NCI-H1436 treated with DMSO at 0.1 percent for 48 hours (cell line): ENCODE measurements around the gene RNF19B.
A peak's percentile ranks its signal among the peaks of the same experiment; 100 is the strongest.
"Not testable (repeated sequence)": the region's sequence is repeated elsewhere in the genome, so short reads cannot be mapped to it uniquely, and the experiment has no call there.

Experiments used
- DNase-seq: peaks from one replicate; lab custom pipeline; 2025; lab: John Stamatoyannopoulos, UW

The RNF19B gene, protein sequence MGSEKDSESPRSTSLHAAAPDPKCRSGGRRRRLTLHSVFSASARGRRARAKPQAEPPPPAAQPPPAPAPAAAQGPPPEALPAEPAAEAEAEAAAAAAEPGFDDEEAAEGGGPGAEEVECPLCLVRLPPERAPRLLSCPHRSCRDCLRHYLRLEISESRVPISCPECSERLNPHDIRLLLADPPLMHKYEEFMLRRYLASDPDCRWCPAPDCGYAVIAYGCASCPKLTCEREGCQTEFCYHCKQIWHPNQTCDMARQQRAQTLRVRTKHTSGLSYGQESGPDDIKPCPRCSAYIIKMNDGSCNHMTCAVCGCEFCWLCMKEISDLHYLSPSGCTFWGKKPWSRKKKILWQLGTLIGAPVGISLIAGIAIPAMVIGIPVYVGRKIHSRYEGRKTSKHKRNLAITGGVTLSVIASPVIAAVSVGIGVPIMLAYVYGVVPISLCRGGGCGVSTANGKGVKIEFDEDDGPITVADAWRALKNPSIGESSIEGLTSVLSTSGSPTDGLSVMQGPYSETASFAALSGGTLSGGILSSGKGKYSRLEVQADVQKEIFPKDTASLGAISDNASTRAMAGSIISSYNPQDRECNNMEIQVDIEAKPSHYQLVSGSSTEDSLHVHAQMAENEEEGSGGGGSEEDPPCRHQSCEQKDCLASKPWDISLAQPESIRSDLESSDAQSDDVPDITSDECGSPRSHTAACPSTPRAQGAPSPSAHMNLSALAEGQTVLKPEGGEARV

DNA sequence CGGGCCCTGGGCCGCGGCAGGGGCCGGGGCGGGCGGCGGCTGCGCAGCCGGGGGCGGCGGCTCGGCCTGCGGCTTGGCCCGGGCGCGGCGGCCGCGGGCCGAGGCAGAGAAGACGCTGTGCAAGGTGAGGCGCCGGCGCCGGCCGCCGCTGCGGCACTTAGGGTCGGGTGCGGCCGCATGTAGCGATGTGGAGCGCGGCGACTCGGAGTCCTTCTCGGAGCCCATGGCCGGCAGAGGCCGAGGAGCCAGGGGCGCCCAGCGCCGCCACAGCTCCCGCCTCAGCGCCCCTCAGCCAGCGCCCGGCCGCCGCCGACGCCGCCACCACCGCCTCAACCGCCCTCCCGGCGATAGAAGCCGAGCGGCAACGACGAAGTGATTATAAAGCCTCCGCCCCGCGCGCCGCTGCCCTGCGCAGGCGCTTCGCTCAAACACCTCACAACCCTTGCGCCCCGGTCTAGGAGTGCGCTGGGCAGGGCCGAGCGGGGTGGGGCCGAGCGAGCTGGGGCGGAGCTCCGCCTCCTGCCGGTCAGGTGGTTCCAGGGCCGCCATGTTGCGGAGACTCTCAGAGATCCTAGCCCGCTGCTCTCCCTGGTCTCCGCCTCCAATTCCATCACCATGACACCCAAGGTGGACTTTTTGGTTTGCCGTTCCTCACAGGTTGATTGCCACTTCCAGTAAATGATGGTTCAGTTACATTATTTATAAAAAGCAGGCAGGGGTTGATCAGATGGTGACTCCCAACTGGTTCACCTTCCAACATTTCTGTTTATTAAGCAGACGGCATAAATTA, at the start of gene RNF19B:
Gene RNF19B (minus strand): TSS at position 349 of the 790 bp plus-strand sequence. CDS start 124 bp downstream, at position 225.
- peak; percentile 83 for DNase-seq

DNA sequence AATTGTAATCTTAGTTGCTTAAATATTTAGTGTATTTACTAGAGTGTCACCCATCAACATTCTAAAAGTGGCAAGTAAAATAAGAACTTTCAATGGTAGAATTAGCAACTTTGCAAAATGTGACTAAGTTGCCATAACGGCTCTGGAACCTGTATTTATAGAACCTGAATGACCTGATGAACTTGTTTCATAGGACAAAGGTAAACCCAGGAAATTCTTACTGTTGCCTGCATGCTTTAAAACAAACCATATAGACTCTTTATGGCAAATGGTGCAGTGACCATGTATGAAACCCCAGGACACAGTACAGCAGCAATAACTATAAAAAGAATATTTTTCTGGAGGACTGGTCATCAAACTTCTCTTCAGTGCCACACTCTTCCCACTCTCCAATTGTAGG, 49.2 kb upstream of the RNF19B start:
- no peak for DNase-seq

DNA sequence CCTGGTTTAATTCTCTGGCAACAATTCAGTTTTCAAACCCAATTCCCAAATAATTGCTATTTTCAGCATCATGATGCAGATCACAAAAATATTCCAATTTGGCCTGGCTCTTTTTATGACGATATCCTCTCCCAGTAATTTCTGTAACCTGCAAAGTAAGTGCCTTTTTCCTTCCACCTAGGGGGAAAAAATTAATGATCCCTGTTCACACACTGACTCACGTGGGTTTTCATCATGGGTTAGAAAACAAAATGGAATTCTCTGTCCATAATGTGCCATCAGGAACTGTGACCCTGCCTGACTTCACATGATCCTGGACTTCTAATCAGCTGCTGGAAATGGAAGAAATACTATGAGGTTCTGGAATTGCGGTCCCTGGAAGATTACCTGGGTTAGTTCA, 47.6 kb upstream of the RNF19B start:
- DNase-seq: no peak

DNA sequence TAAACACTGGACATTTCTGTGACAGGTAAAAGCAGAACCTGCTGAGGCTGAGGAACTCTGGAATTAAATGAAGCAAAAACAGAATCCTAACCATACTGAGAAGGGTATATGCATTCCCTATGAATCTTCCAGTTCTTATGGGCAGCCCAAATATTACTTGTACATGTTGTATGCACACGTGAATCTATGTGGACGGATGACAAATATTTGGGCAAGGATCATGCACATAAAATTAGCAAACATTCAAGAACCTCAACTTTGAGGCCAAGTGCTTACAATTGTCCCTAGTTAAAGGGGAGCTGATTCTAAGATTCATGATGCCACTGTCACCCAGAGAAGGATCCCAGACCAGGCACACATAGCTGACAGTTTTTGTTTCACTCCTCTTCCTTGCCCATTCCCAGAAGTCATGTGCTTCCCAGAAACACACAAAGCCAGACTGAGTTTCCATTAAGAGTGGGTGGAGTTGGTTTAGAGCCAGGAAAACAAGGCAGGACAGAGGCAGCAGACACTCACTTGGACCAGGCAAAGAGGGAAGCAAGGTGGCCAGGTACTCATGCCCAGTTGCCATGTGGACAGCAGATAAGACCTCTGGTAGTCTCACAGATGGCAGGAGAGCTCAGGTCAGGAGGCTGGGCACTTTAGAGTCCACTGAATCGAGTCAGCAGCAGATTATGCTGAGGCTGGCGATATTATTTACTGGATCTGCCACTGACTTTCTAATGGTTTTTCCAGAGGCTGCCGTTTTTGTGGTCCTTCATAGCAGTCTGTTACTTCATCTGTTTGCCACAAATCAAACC, 46.5 kb upstream of the RNF19B start:
- DNase-seq: no peak

DNA sequence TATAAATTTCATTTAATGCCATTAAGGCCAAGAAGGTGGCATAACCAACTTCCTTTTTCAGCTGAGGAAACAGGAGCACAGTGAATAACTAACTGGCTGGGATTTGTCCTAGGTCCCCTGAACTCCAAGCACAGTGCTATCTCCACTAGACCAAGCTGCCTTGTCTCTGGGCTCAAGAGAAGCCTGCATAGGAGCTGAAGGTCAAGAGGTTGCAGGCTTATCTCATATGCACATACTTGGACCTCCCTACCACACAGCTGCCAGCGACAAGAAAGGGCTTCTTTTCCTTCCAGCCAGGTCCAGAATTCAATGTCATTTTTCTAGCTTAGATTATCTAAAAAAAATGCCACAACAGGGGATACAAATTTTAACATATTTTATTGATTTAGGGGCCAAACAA, 45.0 kb upstream of the RNF19B start:
- DNase-seq: no peak

DNA sequence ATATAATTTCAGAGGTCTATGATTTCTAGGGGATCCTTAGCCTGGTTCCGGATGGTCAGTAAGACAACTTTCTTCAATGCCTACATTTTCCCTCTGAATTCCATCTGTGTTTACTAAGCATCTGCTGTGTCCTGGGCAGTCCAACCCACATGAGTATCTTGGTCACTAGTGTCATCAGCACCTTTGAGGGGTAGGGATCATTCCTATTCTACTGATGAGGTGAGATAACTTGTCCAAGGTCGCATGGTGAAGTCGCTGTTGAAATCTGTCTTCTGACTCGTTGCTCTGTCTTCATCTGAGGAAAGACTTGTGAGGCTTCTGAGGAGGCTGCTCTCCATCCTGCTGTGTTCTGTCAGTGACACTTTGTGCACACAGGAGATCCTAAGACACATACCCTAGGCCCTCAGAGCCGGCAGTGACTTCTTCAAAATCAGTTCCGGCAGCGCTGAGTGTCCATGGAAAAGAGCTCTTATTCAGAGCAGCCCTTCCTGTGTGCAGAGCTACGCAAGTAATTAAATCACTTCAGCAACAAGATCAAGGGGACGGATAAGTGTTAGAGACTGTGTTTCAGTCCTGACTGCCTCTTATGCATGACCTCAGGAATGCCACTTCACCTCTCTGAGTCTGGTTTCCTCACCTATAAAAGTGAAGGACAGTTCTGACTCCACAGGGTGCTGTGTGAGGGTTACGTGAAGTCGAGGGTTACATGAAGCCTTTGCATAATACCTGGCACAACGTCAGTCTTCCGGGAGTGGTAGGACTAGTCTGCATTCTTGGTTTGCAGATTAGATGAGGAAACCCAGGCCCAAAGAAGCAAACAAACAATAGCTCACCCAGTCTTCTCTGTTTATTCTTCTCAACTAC, 43.7 kb upstream of the RNF19B start:
- DNase-seq: no peak

DNA sequence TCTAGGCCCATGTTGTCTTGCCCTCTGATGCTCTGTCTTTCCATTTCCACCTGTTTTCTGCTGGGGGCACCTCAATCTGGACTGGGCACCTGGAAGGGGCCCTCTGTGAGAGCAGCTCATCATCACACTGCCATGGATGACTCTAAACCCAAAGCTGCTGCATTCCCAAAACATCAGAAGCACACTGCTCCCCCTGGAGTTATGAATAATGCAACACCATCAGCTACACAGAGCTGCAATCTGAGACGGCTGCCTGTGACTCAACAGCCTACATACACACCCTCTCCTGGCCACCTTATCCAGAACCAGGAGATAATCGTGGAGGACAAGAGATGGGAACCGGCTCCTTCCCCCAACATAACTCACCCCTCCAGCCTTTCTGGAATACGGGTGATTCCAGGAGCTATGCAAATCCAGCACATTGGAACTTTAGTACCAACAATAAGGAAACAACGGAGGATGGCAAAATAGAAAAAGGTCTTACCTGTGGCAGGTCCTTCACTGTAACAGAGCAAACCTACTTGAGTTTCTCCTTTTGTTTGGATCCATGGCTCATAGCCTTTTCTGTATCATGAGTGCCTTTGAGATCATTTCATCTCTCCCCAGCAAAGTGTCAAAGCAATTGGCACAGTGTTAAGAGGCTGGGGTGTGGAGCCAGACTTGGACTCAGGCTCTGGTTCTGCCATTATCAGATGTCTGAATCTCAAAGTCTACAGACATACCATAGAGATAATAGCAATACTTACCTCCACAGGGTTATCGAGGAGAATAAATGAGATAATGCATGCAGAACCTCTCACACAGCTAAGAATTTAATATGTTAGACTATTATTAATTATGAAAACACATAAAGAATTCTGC, 42.8 kb upstream of the RNF19B start:
- DNase-seq: peak; percentile 14

DNA sequence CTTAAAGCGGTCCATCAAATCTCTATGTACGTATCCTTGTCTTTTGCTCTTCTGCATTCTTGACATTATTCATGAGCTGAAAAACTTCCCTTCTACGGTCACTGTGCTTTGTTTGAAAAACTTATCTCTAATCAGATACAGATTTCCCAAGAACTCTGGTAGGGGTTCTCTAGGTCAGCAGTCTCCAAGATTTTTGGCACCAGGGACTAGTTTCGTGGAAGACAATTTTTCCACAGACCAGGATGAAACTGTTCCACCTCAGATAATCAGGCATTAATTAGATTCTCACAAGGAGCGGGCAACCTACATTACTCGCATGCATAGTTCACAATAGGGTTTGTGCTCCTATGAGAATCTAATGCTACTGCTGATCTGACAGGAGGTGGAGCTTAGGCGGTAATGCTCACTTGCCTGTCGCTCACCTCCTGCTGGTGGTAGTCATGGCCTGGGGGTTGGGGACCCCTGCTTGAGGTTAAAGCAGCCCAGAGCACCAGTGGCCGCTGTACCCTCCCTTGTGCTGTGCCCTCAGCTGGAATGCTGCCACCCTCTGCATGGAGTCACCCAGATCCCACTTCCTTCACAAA, 41.3 kb upstream of the RNF19B start:
- no peak for DNase-seq

DNA sequence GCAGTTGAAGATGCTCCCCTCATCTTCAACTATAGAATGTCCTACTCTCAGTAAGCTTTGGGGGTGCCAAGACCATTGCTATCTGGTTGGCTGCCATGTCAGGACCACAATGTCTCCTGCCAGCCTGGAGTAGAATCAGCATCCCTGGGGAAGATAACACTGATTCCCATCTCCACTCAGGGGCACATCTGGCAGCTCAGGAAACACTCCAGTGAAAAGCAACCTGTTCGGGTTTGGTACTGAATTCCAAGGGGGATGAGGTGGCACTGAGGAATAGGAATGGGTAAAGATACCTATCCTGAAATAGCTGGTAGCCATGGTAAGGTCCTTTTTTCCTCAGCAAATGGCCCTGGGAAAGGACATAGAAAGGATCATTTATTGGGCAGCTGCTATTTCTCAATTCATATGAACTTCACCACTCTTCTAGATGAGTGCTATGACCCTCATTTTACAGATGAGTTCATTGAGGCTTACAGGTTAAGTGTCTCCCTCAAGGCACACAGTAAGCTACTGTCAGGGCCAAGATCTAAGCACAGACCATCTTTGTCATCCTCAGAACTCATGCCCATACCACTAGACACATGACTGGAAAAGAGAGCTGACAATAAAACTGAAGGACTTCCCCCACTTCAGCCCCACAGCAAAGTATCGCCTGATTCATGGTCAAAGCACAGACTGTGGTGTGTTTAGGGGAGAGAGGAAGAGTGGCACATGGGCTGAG, 40.7 kb upstream of the RNF19B start:
- no peak for DNase-seq

DNA sequence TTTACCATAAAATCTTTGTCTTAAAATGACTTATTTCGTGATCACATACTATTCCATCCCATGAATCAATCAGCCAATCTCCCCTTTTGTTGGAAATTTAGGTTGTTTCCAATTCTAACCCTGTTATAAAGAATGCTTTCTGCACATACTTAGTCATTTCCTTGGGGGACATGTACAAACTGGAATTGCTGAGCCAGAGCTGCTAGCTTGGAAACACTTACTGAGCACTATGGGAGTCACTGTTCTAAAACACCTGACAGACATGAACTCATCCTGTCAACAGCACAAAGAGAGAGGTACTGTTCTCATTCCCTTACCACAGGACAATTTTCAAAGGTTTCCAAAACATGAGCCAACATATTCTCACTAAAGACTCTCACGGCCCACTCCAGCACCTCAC, 40.0 kb upstream of the RNF19B start:
- no peak for DNase-seq

DNA sequence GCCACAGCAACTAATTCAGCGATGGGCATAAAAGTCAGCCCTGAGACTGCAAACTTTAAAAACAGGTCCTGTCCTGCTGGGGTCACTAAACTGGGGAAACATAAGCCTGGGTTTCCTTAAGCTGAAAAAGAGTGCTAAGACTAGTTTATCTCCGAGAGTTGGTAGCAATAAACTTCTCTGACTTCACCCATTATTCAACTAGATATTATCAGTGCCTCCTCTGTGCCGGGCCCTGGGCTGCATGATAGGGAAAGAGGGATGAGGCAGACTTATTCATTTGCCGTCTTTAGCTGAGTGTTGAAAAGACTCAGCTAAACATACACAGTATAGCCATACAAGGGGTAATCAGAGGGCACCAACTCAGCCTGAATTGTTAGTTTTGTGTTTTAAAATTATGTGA, 39.0 kb upstream of the RNF19B start:
- no peak for DNase-seq

DNA sequence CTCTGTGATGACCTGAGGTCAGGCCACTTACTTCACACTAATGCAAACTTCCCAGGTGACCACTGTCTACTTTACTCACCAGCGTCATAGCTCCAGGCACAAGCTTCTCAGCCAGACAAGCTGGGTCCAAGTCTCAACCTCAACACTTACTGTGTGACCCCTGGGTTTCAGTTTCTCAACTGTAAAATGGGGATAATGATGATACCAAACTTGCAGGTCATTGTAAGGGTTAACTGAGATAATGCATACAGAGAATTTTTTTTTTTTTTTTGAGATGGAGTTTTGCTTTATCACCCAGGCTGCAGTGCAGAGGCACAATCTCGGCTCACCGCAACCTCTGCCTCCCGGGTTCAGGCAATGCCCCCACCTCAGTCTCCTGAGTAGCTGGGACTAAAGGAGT, 37.4 kb upstream of the RNF19B start:
- DNase-seq: no peak

DNA sequence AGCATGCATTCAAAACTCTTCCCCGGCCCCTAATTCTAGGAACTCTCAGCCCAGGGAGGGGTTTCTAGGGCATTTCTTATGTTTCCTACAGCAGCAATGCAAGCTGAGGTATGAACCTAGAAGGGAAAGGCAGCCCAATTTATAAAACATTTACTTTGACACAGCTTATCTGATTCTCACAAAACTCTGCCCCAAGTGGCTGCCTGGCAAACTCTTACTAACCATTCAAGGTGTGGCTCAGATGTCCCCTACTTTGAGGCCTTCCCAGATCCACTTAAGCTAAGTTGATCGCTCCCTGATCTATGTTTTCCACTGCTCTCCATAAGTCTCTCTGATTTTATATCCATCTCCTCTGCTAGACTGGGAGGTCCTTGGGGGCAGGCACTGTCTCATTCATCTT, 36.7 kb upstream of the RNF19B start:
- no peak for DNase-seq

DNA sequence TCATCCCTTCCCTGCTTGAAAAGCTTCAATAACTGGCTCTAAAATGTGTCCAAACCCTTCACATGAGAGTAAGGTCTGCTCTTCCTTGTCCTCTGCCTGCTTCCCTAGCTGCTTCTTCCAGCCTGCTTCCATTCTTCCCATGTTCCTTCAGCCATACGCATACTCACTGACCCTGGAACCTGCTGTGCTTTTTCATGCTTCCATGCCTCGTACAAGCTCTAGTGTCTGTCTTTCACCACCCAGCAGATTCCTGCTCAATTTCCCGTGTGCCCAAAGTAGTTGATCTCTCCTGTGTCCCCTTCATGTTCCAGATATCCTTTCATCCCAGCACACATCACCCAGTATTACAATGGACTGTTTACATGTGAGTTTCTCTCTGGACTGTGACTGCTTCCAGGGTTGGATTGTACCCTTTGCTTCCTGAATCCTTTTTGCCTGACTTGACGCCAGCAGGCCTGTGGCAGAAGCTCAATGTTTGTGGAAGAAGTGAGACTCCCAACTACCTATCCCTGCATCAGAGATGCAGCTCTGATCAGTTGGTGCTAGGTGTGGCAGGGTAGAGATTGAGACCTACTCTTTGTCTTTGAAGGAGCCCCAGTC, 35.9 kb upstream of the RNF19B start:
- no peak for DNase-seq

DNA sequence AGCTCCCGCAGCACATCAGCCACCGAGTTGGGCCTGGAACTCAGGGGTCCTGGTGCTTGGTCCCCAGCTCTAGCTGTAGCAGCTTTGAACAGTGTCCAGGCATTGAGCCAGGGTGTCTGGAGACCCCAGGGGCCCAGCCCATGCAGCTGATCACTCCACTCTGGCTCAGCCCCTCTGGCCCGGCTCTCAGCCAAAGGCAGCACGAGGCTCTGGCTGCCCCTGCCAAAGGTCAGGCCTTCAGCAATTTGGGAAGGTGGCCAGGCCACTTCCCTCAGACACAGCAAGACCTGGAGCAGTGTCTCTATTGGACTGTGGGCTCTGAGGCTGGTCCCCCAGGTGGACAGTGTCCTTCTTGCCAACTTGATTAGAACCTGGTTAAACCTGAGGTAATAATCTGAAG, 34.4 kb upstream of the RNF19B start:
- DNase-seq: no peak

DNA sequence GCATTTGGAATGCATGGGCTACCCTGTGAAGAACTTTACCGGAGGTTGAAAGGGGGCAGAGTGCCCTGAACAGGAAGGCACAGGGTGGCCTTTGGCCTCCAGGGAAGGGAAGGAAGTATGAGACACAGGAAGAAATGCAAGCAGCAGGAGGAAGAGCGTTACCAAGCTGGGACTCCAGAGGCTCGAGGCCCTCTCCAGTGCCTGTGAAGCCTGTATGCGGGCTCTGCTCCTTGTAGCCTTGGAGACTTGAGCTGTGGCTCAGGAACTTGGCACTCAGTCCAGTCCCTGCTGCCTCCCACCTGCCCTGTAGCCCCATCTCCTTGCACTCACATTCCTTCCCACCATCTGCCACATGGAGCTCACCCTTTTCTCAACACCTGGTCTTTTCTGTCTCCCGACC, 33.5 kb upstream of the RNF19B start:
- no peak for DNase-seq

DNA sequence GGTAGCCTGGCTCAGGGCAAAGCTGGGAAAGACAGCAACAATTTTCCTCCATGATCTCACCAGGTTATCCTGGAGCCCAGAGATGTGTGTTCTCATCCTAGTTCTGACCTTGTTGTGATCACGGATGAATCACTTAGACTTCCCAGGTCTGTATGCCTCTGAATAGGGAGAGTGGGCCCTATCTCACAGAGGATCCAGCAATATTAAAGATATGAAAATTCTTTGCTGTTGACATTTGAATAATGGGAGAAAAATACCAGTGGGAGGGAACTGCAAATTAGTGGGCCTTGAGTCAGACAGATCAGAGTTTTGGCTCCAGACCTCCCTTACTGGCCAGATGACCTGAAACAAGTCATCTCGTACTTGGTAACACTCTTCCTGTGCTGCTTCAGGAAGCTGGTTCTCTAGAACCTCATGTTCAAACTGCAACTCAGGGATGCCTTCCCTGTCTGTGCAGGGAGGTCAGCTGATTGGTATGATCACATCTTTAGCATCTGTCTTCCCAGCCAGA, 32.8 kb upstream of the RNF19B start:
- DNase-seq: no peak

DNA sequence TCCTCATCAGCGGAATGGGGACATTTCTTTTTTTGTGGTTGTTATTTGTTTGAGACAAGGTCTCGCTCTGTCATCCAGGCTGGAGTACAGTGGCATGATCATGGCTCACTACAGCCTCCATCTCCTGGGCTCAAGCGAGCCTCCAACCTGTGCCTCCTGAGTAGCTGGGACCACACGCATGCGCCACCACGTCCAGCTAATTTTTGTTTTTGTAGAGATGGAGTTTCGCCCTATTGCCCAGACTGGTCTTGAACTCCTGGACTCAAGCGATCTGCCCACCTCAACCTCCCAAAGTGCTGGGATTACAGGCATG, 28.7 kb upstream of the RNF19B start:
- not testable (repeated sequence) for DNase-seq
